GM12891 (cell line): ENCODE measurements around the gene TCF7L2.

ENCODE experiments used
- DNase-seq: peaks from one replicate; pipeline ENCODE4 v3.0.0; 2011; ENCODE audit warnings: low spot score; ENCODE audit not compliant: insufficient read length
- FAIRE-seq: peaks from 2 replicates; lab custom pipeline; 2011; peaks lifted over from hg19 to GRCh38; lab: Jason Lieb, UNC
- PAX5 ChIP-seq: IDR thresholded peaks from 2 replicates; pipeline ENCODE4 v1.6.1; 2011; ENCODE audit warnings: low read length, moderate library complexity, mild to moderate bottlenecking; ENCODE audit not compliant: insufficient read depth, severe bottlenecking
- POLR2A ChIP-seq: IDR thresholded peaks from 2 replicates; pipeline ENCODE4 v1.6.1; 2011; ENCODE audit warnings: low read depth, low read length, control low read depth
- POLR2AphosphoS5 ChIP-seq: IDR thresholded peaks from 2 replicates; pipeline ENCODE4 v1.6.1; 2011; ENCODE audit warnings: low read depth, low read length, control low read depth
- POU2F2 ChIP-seq: IDR thresholded peaks from 2 replicates; pipeline ENCODE4 v1.6.1; 2011; ENCODE audit warnings: low read depth, mild to moderate bottlenecking, control low read depth, low read length, moderate library complexity
- SPI1 ChIP-seq: IDR thresholded peaks from 2 replicates; pipeline ENCODE4 v1.6.1; 2011; ENCODE audit warnings: low read depth, low read length, control low read depth
- TAF1 ChIP-seq: IDR thresholded peaks from 2 replicates; pipeline ENCODE4 v1.6.1; 2011; ENCODE audit warnings: low read depth, low read length, control low read depth

The TCF7L2 gene

DNA sequence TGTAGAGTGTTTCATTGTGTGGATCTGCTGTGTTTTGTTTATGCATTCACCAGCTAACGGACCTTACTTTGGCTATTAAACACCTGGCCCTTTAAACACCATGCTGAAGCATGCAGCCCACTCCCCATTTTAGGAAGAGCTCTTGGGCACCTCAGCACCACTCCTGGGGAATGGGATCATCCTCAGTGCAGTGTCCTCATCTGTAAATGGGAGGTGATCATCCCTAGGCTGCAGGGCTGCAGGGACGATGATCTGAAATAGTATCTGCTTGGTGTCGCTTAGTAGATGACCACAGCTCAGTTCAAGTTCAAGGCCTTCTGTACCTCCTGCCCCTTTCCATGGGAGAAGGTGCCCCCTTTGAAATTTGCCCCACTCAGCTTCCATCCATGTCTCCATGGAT lies 229.9 kb downstream of the TCF7L2 start:
- no peak for TF ChIP-seq SPI1
- TF ChIP-seq POU2F2: no peak
- TF ChIP-seq POLR2A: no peak
- no peak for TF ChIP-seq TAF1
- TF ChIP-seq POLR2AphosphoS5: no peak
- TF ChIP-seq PAX5: no peak
- no peak for FAIRE-seq
- no peak for DNase-seq

DNA sequence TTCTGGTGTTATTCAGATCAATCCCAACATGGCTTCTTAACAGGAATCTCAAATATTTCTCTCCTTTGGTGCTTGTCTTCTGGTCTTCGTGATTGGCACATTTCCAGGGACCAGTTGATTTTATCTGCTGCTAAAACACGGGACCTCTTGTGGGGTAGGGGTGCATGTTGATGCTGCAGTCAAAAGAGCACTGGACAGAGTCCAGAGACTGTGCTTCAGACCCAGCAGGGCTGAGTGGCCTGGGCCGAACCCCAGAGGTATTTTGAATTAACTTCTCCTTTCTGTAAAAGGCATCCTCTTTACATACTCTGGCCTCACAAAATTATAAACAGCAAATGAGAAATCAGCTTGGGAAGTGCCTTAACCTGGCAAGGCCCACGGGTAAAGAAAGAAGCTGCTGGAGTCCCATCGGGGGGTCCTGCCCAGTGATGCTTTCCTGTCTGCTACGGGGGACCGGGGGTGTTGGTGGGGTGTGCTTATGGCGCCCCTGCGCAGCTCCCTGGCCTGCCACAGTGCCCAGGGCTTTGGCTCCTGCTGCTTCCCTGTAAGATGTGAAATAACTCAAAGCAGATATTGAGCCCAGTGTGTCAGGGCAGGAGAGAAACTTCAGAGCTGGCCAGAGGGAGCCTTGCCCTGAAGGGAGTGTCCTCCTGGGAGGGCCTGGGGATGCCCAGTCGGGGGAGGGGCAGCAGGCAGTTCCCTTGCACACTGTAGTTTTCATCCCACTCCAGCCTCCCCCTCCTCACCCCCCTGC lies 230.5 kb downstream of the TCF7L2 start:
- DNase-seq (no peak), FAIRE-seq (no peak)
- TF ChIP-seq TAF1 (no peak), POU2F2 (no peak), POLR2A (no peak)

DNA sequence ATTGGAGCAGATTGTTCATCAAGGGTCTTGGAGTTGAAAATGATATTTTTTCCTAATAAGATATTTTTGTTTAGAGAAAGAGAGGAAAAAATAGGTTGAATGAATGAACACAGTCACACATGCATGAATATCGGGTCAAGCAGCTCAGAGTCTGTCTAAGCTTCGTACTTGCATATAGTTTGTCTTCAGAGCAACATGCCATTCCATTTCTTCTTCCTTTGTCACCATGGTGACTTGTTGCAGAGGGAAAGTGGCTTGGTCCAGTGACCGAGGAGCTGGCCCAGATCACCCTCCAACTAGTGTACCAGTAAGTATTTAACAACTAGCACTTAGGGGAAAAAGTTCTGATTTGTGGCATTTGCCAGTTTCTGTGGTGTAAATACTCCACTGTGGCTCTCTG lies 232.1 kb downstream of the TCF7L2 start:
- FAIRE-seq: no peak
- no peak for DNase-seq
- no peak for TF ChIP-seq PAX5
- no peak for TF ChIP-seq TAF1
- no peak for TF ChIP-seq POU2F2
- no peak for TF ChIP-seq SPI1
- no peak for TF ChIP-seq POLR2A
- no peak for TF ChIP-seq POLR2AphosphoS5

DNA sequence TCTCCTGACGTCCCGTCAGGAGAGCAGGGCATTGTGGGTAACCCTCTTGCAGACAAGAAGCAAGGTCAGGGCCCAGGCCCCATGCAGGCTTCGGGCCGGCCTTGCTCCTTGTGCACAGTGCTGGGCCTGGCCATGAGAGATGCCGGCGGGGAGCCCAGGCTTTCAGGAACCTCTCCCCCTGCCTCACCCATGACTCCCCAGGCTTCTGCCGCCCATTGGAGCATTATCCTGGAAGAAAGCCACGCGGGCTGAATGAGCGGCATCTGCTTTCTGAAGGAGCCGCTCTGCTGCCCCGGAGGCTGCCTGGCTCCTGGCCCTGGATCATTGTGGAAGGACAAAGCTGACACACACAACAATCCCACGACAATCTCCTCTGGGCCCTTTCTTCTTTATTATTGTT lies 233.5 kb downstream of the TCF7L2 start:
- no peak for FAIRE-seq

GRCh38 chr10:113187063-113187777 lies 237.2 kb downstream of the TCF7L2 start:
- FAIRE-seq (no peak), DNase-seq (no peak)
- TF ChIP-seq POLR2AphosphoS5: no peak
- TF ChIP-seq TAF1: no peak
- TF ChIP-seq POU2F2: no peak
- TF ChIP-seq SPI1: no peak
- TF ChIP-seq PAX5: no peak
- no peak for TF ChIP-seq POLR2A

More for the DNA sequence above, 233.5 kb downstream of the TCF7L2 start:
- no peak for TF ChIP-seq PAX5
- TF ChIP-seq SPI1: no peak
- TF ChIP-seq POU2F2: no peak
- no peak for TF ChIP-seq TAF1
- TF ChIP-seq POLR2A: no peak
- TF ChIP-seq POLR2AphosphoS5: no peak
- DNase-seq: no peak

- TF ChIP-seq PAX5 (no peak), TAF1 (no peak), POLR2AphosphoS5 (no peak), SPI1 (no peak), POU2F2 (no peak)
- no peak for DNase-seq
Observed at GRCh38 chr10:113199459-113199858, 249.4 kb downstream of the TCF7L2 start.

GRCh38 chr10:113202011-113202410 lies 252.0 kb downstream of the TCF7L2 start:
- DNase-seq: no peak
- no peak for TF ChIP-seq POLR2A
- no peak for TF ChIP-seq SPI1
- no peak for TF ChIP-seq TAF1
- no peak for TF ChIP-seq PAX5
- no peak for TF ChIP-seq POLR2AphosphoS5
- TF ChIP-seq POU2F2: no peak
- FAIRE-seq: no peak

More at GRCh38 chr10:113199459-113199858, 249.4 kb downstream of the TCF7L2 start:
- FAIRE-seq: no peak

DNA sequence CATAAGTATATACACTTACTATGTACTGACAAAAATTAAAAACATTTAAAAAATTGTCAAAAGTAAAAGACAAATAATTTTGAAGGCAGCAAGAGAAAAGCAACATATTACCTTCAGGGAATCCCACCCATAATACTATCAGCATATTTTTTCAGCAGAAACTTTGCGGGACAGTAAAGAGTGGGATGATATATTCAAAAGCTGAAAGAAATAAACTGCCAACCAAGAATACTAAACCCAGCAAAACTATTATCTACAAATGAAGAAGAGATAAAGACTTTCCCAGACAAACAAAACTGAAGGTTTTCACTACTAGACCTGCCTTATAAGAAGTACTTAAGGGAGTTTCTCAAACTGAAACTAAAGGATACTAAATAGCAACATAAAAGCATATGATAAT lies 257.9 kb downstream of the TCF7L2 start:
- no peak for FAIRE-seq

GRCh38 chr10:113213035-113213434 lies 263.0 kb downstream of the TCF7L2 start:
- no peak for FAIRE-seq
- DNase-seq: no peak
- TF ChIP-seq SPI1 (no peak), POLR2AphosphoS5 (no peak), TAF1 (no peak), PAX5 (no peak), POLR2A (no peak), POU2F2 (no peak)

More for the DNA sequence above, 257.9 kb downstream of the TCF7L2 start:
- no peak for DNase-seq
- TF ChIP-seq SPI1 (no peak), PAX5 (no peak), POLR2A (no peak), POLR2AphosphoS5 (no peak), TAF1 (no peak), POU2F2 (no peak)
